ENCODE results near the gene ZDHHC11B.
"Not testable (repeated sequence)": the region's sequence is repeated elsewhere in the genome, so short reads cannot be mapped to it uniquely, and the experiment has no call there.

Gene ZDHHC11B

GRCh38 chr5:776862-777711 lies 7.4 kb downstream of the ZDHHC11B start:
- Mint-ChIP-seq H3K27ac (no peak overlapping the region), H3K4me3 (no peak overlapping the region), H3K27me3 (ENCODE audit: low read depth) (no peaks in the 10 kb centered on the region), H3K9me3 (no peaks in the 10 kb centered on the region), H3K36me3 (ENCODE audit: low read depth) (no peaks in the 10 kb centered on the region), H3K4me1 (ENCODE audit: low read depth) (no peaks in the 10 kb centered on the region)

- Mint-ChIP-seq H3K27me3 (ENCODE audit: low read depth) (no peaks in the 10 kb centered on the region), H3K36me3 (ENCODE audit: low read depth) (no peaks in the 10 kb centered on the region), H3K9me3 (no peaks in the 10 kb centered on the region), H3K4me1 (ENCODE audit: low read depth) (no peaks in the 10 kb centered on the region), H3K27ac (no peak overlapping the region), H3K4me3 (no peak overlapping the region)
Measured at GRCh38 chr5:775961-776861, 8.3 kb downstream of the ZDHHC11B start.

DNA sequence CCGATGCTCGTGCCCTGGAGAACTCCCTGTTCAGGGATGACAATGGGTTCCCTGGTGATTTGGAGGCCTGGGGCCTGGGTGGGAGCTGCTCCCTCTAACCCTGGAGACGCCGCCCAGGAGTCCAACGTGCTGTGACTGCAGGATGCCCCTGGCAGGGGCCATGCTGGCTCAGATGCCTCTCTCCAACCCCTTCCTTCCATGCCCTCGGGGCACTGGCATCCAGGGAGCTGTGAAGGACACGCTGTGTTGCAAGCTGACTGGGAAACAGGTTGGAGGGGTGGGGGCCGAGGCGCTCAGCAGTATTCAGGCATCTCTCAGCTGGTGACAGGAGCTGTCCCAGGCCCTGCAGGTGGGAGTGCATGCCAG lies 9.0 kb downstream of the ZDHHC11B start:
- H3K9me3 Mint-ChIP-seq; H3K27ac Mint-ChIP-seq; H3K4me1 Mint-ChIP-seq (ENCODE audit: low read depth); H3K36me3 Mint-ChIP-seq (ENCODE audit: low read depth); H3K4me3 Mint-ChIP-seq; H3K27me3 Mint-ChIP-seq (ENCODE audit: low read depth): not testable (repeated sequence)

DNA sequence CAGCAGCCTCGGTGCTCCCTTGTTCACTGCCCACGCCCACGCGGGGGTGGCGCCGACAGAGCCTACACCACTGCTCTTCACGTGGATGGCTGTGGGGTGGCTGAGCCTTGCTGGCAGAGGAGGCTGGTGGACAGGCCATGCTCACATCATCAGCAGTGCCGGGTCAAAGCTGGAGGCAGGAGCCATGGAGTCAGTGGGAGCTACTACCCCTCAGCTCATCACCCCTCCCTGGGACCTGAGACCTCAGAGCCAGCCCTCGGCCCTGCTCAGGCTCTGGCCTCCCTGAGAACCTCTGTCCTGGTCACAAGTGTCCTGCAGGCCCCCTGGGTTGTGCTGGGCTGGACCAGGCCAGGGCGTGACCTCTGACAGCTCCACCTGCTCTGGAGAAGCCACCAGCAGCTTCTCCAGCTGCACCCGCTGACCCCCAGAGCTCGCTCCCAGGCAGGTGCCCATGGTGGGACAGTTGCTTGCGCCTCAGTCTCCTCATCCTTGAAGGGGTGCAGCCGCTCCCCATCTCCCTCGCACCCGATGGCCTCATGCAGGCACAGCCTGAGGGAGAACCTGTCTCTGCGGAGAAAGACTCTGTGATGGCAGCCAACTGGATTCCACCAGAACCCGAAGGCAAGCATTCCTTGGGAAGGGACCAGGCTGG lies 9.5 kb downstream of the ZDHHC11B start:
- not testable (repeated sequence) for H3K9me3 Mint-ChIP-seq; H3K27ac Mint-ChIP-seq; H3K4me1 Mint-ChIP-seq (ENCODE audit: low read depth); H3K4me3 Mint-ChIP-seq; H3K36me3 Mint-ChIP-seq (ENCODE audit: low read depth); H3K27me3 Mint-ChIP-seq (ENCODE audit: low read depth)

GRCh38 chr5:774304-774703 lies 10.2 kb downstream of the ZDHHC11B start:
- not testable (repeated sequence) for H3K27ac Mint-ChIP-seq; H3K4me3 Mint-ChIP-seq; H3K36me3 Mint-ChIP-seq (ENCODE audit: low read depth); H3K4me1 Mint-ChIP-seq (ENCODE audit: low read depth); H3K27me3 Mint-ChIP-seq (ENCODE audit: low read depth); H3K9me3 Mint-ChIP-seq

- H3K36me3 Mint-ChIP-seq (ENCODE audit: low read depth) = no peaks in the 10 kb centered on the region
- H3K4me3 Mint-ChIP-seq = no peak overlapping the region
Measured at GRCh38 chr5:773517-774264, 10.8 kb downstream of the ZDHHC11B start.

DNA sequence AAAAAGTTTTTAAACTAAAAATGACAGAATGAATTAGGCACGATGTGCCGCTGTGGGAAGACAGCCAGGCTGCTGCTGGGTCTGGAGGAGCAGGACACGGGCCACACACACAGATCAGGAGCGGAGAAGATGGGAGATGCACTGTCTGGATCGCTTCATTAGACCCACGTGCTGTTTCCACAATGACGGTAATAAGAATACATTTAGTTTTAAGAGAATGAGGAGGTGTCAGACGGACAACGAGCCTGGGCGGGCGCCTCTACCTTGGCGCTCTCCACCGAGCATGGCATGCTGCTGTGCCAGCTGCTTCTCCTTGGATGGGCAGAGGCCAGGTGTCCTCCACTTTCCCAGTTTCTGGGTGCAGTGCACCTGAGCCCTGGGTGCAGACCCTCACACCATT lies 11.6 kb downstream of the ZDHHC11B start:
- not testable (repeated sequence) for H3K27me3 Mint-ChIP-seq (ENCODE audit: low read depth); H3K4me1 Mint-ChIP-seq (ENCODE audit: low read depth); H3K36me3 Mint-ChIP-seq (ENCODE audit: low read depth); H3K9me3 Mint-ChIP-seq; H3K4me3 Mint-ChIP-seq; H3K27ac Mint-ChIP-seq

More at GRCh38 chr5:773517-774264, 10.8 kb downstream of the ZDHHC11B start:
- Mint-ChIP-seq H3K27me3 (ENCODE audit: low read depth) (no peaks in the 10 kb centered on the region), H3K4me1 (ENCODE audit: low read depth) (no peaks in the 10 kb centered on the region), H3K27ac (no peak overlapping the region), H3K9me3 (no peaks in the 10 kb centered on the region)

DNA sequence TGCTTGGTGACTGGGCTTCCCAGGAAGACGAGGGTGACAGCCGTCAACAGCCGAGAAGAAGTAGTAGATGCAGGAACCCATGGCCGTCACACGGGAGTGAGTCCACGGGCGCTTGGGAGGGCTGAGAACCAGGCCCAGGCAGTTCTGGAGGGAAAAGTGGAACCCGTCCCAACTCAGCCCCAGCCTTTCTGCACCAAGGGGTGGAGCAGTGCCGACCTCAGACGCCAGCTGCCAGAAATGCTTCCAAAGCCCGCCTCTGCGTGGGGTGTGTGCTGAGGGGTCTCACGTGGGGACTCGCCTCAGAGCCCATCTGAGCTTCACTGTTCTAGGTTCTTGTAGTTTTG lies 12.0 kb downstream of the ZDHHC11B start:
- H3K9me3 Mint-ChIP-seq; H3K4me3 Mint-ChIP-seq; H3K27me3 Mint-ChIP-seq (ENCODE audit: low read depth); H3K27ac Mint-ChIP-seq; H3K36me3 Mint-ChIP-seq (ENCODE audit: low read depth); H3K4me1 Mint-ChIP-seq (ENCODE audit: low read depth): not testable (repeated sequence)

GRCh38 chr5:771841-772546 lies 12.5 kb downstream of the ZDHHC11B start:
- not testable (repeated sequence) for H3K27me3 Mint-ChIP-seq (ENCODE audit: low read depth)

GRCh38 chr5:771087-771781 lies 13.3 kb downstream of the ZDHHC11B start:
- H3K4me1 Mint-ChIP-seq (ENCODE audit: low read depth); H3K4me3 Mint-ChIP-seq; H3K27me3 Mint-ChIP-seq (ENCODE audit: low read depth); H3K9me3 Mint-ChIP-seq; H3K36me3 Mint-ChIP-seq (ENCODE audit: low read depth); H3K27ac Mint-ChIP-seq: not testable (repeated sequence)

More at GRCh38 chr5:771841-772546, 12.5 kb downstream of the ZDHHC11B start:
- H3K27ac Mint-ChIP-seq; H3K36me3 Mint-ChIP-seq (ENCODE audit: low read depth); H3K9me3 Mint-ChIP-seq; H3K4me3 Mint-ChIP-seq; H3K4me1 Mint-ChIP-seq (ENCODE audit: low read depth): not testable (repeated sequence)

DNA sequence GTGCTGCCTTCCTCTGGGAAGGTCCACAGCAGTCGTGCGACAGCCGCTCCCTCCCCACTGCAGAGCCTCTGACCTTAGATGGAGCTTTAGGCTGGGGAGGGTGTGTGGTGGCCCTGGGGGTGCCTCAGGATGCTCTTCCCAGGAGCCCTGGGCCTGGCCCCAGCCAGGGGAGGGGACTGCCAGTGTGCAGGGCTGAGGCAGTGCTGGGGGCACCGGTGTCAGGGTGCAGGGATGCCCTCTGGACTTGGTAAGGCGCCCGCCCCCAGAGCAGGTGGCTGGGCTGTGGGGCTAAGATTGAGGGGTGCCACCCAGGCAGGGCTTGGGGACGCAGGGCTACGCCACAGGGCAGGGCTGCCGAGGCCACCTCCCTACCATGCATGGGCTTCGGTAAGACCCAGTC lies 13.9 kb downstream of the ZDHHC11B start:
- not testable (repeated sequence) for H3K9me3 Mint-ChIP-seq; H3K27ac Mint-ChIP-seq; H3K27me3 Mint-ChIP-seq (ENCODE audit: low read depth)

GRCh38 chr5:769485-770145 lies 14.9 kb downstream of the ZDHHC11B start:
- not testable (repeated sequence) for H3K4me3 Mint-ChIP-seq; H3K9me3 Mint-ChIP-seq; H3K36me3 Mint-ChIP-seq (ENCODE audit: low read depth); H3K4me1 Mint-ChIP-seq (ENCODE audit: low read depth); H3K27me3 Mint-ChIP-seq (ENCODE audit: low read depth); H3K27ac Mint-ChIP-seq

More for the DNA sequence above, 13.9 kb downstream of the ZDHHC11B start:
- H3K4me3 Mint-ChIP-seq; H3K4me1 Mint-ChIP-seq (ENCODE audit: low read depth); H3K36me3 Mint-ChIP-seq (ENCODE audit: low read depth): not testable (repeated sequence)

Measured in T-helper 1 cell treated with Interleukin-12 subunit alpha and Interleukin-12 subunit beta and Interleukin-4 antibody, amounts not matched to agents 30 μg/mL and 1 μg/mL, for 36 hours (primary cell).